Neural progenitor cell (in vitro differentiated cells): ENCODE data around the gene AVP. TPM values are rescaled to one million over a fixed set of nuclear protein-coding genes. Genes with fewer than 3 reads are reported as not detected.
A peak's percentile ranks its signal among the peaks of the same experiment; 100 is the strongest.

Experiments used
- DNase-seq: peaks from one replicate; pipeline ENCODE4 v3.0.0-alpha.2; 2016; ENCODE audit warnings: low spot score
- H2AFZ ChIP-seq: fragments of 200-600 bp; sonication (generic); replicated peaks from 2 replicates; pipeline ENCODE4 v1.6.1; 2016; ENCODE audit warnings: antibody characterized with exemption
- H3F3A ChIP-seq: fragments of 200-600 bp; sonication (generic); 2 replicates; pipeline ENCODE4 v1.6.1; 2016; ENCODE audit warnings: antibody characterized with exemption, low read depth
- H3K27ac ChIP-seq: fragments of 200-600 bp; sonication (generic); 2 replicates; pipeline ENCODE4 v1.5.1; 2016; ENCODE audit warnings: mild to moderate bottlenecking
- H3K27me3 ChIP-seq: fragments of 200-600 bp; sonication (generic); 2 replicates; pipeline ENCODE4 v1.6.1; 2016; ENCODE audit warnings: mild to moderate bottlenecking, moderate library complexity
- H3K36me3 ChIP-seq: fragments of 200-600 bp; sonication (generic); 2 replicates; pipeline ENCODE4 v1.5.1; 2016
- H3K4me1 ChIP-seq: fragments of 200-600 bp; sonication (generic); 2 replicates; pipeline ENCODE4 v1.6.1; 2016; ENCODE audit warnings: mixed run types
- H3K4me2 ChIP-seq: fragments of 200-600 bp; sonication (generic); 2 replicates; pipeline ENCODE4 v1.6.1; 2016
- H3K4me3 ChIP-seq: fragments of 200-600 bp; sonication (generic); 2 replicates; pipeline ENCODE4 v1.5.1; 2016
- H3K79me2 ChIP-seq: fragments of 200-600 bp; sonication (generic); 2 replicates; pipeline ENCODE4 v1.6.1; 2016; ENCODE audit warnings: low read depth
- H3K9ac ChIP-seq: fragments of 200-600 bp; sonication (generic); 2 replicates; pipeline ENCODE4 v1.6.1; 2016
- H3K9me3 ChIP-seq: fragments of 200-600 bp; sonication (generic); 2 replicates; pipeline ENCODE4 v1.5.1; 2016; ENCODE audit warnings: low read depth
- H4K20me1 ChIP-seq: fragments of 200-600 bp; sonication (generic); 2 replicates; pipeline ENCODE4 v1.6.1; 2016; ENCODE audit warnings: low read depth
- H3K27ac Mint-ChIP-seq: 3 replicates; pipeline ENCODE4 v1.8.0; 2021; ENCODE audit warnings: mixed read lengths
- H3K27me3 Mint-ChIP-seq: 2 replicates; pipeline ENCODE4 v1.8.0; 2022; ENCODE audit warnings: low read depth, mild to moderate bottlenecking, inconsistent platforms, moderate library complexity, mixed read lengths; ENCODE audit not compliant: insufficient read depth
- H3K36me3 Mint-ChIP-seq: 3 replicates; pipeline ENCODE4 v1.8.0; 2021; ENCODE audit warnings: mixed read lengths
- H3K4me1 Mint-ChIP-seq: 3 replicates; pipeline ENCODE4 v1.8.0; 2021; ENCODE audit warnings: mixed read lengths
- H3K4me3 Mint-ChIP-seq: 3 replicates; pipeline ENCODE4 v1.8.0; 2021; ENCODE audit warnings: mild to moderate bottlenecking, moderate library complexity, mixed read lengths
- H3K9me3 Mint-ChIP-seq: 3 replicates; pipeline ENCODE4 v1.8.0; 2020; ENCODE audit warnings: mixed read lengths
- EZH2 ChIP-seq: fragments of 200-600 bp; sonication (generic); IDR thresholded peaks from 2 replicates; pipeline ENCODE4 v1.6.1; 2017; ENCODE audit warnings: antibody characterized with exemption, mild to moderate bottlenecking, moderate library complexity
- EZH2phosphoT487 ChIP-seq: fragments of 200-600 bp; sonication (generic); IDR thresholded peaks from 2 replicates; pipeline ENCODE4 v1.6.1; 2017; ENCODE audit warnings: antibody characterized with exemption
- total RNA-seq: library from RNA; depleted of rRNA; stranded (reverse); fragments of >200 nt; gene quantifications from 2 replicates; pipeline ENCODE4 v1.2.3, GENCODE V29; 2015; ENCODE audit warnings: low replicate concordance
- TF ChIP-seq, protein P1 (sequence below): fragments of 200-600 bp; sonication (generic); IDR thresholded peaks from 2 replicates; pipeline ENCODE4 v1.5.1; 2017; ENCODE audit warnings: antibody characterized with exemption, mild to moderate bottlenecking

The AVP gene
- total RNA-seq, 1 donor from 2014 or later: not detected

- H4K20me1 ChIP-seq: peaks cover 7% of the 10 kb centered on the region
- H3K36me3 Mint-ChIP-seq: no peaks in the 10 kb centered on the region
- no peaks in the 10 kb centered on the region for H3K9me3 Mint-ChIP-seq
- no peaks in the 10 kb centered on the region for H3K9me3 ChIP-seq
- peaks cover 18% of the 10 kb centered on the region for H3K4me1 ChIP-seq
- no peak overlapping the region for H2AFZ ChIP-seq
- no peaks in the 10 kb centered on the region for H3K79me2 ChIP-seq
- H3K4me3 Mint-ChIP-seq: no peak overlapping the region
- no peaks in the 10 kb centered on the region for H3K27me3 ChIP-seq
- DNase-seq: peak; percentile 69
- H3K27ac ChIP-seq: peak overlapping the region; percentile 80
- no peak overlapping the region for H3K9ac ChIP-seq
- H3K27ac Mint-ChIP-seq: peak overlapping the region; percentile 46
- H3K36me3 ChIP-seq: no peaks in the 10 kb centered on the region
- H3F3A ChIP-seq: peaks cover 21% of the 10 kb centered on the region
- peaks cover 7% of the 10 kb centered on the region for H3K4me1 Mint-ChIP-seq
- H3K27me3 Mint-ChIP-seq: peaks cover 3% of the 10 kb centered on the region
- peak overlapping the region; percentile 56 for H3K4me2 ChIP-seq
- no peak overlapping the region for H3K4me3 ChIP-seq
- TF ChIP-seq, protein P1, sequence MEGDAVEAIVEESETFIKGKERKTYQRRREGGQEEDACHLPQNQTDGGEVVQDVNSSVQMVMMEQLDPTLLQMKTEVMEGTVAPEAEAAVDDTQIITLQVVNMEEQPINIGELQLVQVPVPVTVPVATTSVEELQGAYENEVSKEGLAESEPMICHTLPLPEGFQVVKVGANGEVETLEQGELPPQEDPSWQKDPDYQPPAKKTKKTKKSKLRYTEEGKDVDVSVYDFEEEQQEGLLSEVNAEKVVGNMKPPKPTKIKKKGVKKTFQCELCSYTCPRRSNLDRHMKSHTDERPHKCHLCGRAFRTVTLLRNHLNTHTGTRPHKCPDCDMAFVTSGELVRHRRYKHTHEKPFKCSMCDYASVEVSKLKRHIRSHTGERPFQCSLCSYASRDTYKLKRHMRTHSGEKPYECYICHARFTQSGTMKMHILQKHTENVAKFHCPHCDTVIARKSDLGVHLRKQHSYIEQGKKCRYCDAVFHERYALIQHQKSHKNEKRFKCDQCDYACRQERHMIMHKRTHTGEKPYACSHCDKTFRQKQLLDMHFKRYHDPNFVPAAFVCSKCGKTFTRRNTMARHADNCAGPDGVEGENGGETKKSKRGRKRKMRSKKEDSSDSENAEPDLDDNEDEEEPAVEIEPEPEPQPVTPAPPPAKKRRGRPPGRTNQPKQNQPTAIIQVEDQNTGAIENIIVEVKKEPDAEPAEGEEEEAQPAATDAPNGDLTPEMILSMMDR: no peak
- TF ChIP-seq EZH2phosphoT487 (no peak), EZH2 (no peak)
Observed at GRCh38 chr20:3106658-3107463, 22.3 kb upstream of the AVP start.

DNA sequence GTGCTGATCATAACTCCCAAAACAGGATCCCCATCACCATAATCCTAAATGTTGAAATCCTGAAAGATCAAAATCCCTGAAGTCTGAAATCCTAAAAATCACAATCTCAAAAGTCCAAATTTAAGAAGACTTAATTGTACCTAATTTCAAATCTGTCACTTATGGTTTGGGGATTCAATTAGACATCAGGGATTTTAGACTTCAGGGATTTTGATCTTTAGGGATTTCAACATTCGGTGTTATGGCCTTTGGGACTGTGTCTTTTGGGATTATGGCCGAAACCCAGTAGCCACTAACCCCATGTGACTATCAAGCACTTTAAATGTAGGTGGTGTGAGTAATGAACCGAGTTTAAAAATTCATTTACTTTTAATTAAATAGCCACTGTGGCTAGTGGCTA, 21.7 kb upstream of the AVP start:
- H3K9me3 ChIP-seq: no peaks in the 10 kb centered on the region
- H3K36me3 Mint-ChIP-seq: no peaks in the 10 kb centered on the region
- H3F3A ChIP-seq: peaks cover 21% of the 10 kb centered on the region
- H3K27ac ChIP-seq: no peak overlapping the region
- DNase-seq: no peak
- no peak overlapping the region for H3K4me2 ChIP-seq
- H4K20me1 ChIP-seq: peaks cover 7% of the 10 kb centered on the region
- H3K9me3 Mint-ChIP-seq: no peaks in the 10 kb centered on the region
- H3K36me3 ChIP-seq: no peaks in the 10 kb centered on the region
- TF ChIP-seq EZH2: no peak
- TF ChIP-seq EZH2phosphoT487: no peak
- TF ChIP-seq, protein P1: no peak
- H3K4me1 Mint-ChIP-seq: peaks cover 7% of the 10 kb centered on the region
- H3K4me3 ChIP-seq: no peak overlapping the region
- no peaks in the 10 kb centered on the region for H3K79me2 ChIP-seq
- H3K27ac Mint-ChIP-seq: no peak overlapping the region
- no peak overlapping the region for H2AFZ ChIP-seq
- no peaks in the 10 kb centered on the region for H3K27me3 ChIP-seq
- no peak overlapping the region for H3K9ac ChIP-seq
- H3K4me1 ChIP-seq: peaks cover 18% of the 10 kb centered on the region
- H3K4me3 Mint-ChIP-seq: no peak overlapping the region
- peaks cover 3% of the 10 kb centered on the region for H3K27me3 Mint-ChIP-seq

DNA sequence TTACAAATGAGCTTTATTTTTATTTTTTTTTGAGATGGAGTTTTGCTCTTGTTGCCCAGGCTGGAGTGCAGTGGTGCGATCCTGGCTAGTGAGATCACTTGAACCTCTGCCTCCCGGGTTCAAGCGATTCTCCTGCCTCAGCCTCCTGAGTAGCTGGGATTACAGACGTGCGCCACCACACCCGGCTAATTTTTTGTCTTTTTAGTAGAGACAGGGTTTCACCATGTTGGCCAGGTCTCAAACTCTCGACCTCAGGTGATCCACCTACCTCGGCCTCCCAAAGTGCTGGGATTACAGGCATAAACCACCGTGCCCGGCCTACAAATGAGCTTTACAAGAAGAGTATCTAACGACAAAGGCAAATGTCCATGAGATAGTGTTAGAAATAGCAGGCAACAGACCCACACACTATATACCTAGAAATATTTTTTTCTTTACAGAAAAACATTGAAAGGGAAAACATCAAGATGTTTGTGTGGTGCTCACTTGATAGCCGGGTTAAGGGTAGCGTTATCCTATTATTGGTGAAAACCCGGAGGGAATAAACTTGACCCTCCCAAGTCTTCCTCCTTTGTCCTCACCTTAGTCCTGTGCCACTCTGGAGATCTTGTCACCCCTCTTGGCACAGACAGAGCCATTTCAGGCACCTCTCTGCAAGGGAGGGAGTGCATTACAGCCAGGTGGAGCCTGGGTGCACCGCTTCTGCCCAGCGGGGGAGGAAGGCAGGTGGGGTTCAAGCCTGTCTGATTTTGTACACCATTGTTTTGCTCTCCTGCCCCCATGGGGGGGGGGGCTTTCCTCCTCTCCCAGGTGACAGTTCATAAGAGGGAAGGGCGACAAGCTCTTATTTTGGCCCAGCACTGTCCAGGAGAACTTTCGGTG, 21.0 kb upstream of the AVP start:
- no peak for DNase-seq
- Mint-ChIP-seq H3K36me3 (no peaks in the 10 kb centered on the region), H3K4me3 (no peak overlapping the region), H3K4me1 (peaks cover 7% of the 10 kb centered on the region), H3K9me3 (peaks cover 3% of the 10 kb centered on the region), H3K27me3 (peaks cover 3% of the 10 kb centered on the region), H3K27ac (no peak overlapping the region)
- Histone ChIP-seq H2AFZ (no peak overlapping the region), H3K4me3 (no peak overlapping the region), H3K4me1 (peaks cover 18% of the 10 kb centered on the region), H3F3A (peaks cover 21% of the 10 kb centered on the region), H3K9ac (no peak overlapping the region), H3K4me2 (no peak overlapping the region), H3K27me3 (no peaks in the 10 kb centered on the region), H3K36me3 (no peaks in the 10 kb centered on the region), H3K27ac (no peak overlapping the region), H4K20me1 (peaks cover 7% of the 10 kb centered on the region), H3K9me3 (no peaks in the 10 kb centered on the region), H3K79me2 (no peaks in the 10 kb centered on the region)
- TF ChIP-seq, protein P1: no peak
- TF ChIP-seq EZH2 (no peak), EZH2phosphoT487 (no peak)
